ENCODE results near the gene TASOR2.

TASOR2 gene

GRCh38 chr10:5655121-5655520, 29.5 kb upstream of the TASOR2 start:
- Histone ChIP-seq H3K9me3 (ENCODE audit: control insufficient read depth, insufficient read depth, low read length) (no peaks in the 10 kb centered on the region), H3K79me2 (ENCODE audit: control insufficient read depth, low read length) (peaks cover 83% of the 10 kb centered on the region), H3K4me3 (ENCODE audit: low read length) (peak overlapping the region; percentile 75), H3F3A (ENCODE audit: control insufficient read depth, insufficient read depth) (peaks cover 46% of the 10 kb centered on the region), H3K4me2 (ENCODE audit: low read length) (peak overlapping the region; percentile 98), H3K27me3 (ENCODE audit: control insufficient read depth, low read length) (no peaks in the 10 kb centered on the region), H3K27ac (ENCODE audit: low read depth, low read length) (peak overlapping the region; percentile 100), H3K4me1 (ENCODE audit: control insufficient read depth, low read length) (peaks cover 78% of the 10 kb centered on the region), H4K20me1 (ENCODE audit: control insufficient read depth, insufficient read depth, low read depth, low read length) (no peaks in the 10 kb centered on the region), H3K36me3 (ENCODE audit: control insufficient read depth, low read length) (peaks cover 65% of the 10 kb centered on the region), H3K9me2 (replicated peaks; ENCODE audit: control insufficient read depth, low read length) (no peaks in the 10 kb centered on the region)
- TF ChIP-seq EZH2phosphoT487 (IDR thresholded peaks at IDR 0.05; ENCODE audit: borderline replicate concordance, low read length): no peak
- TF ChIP-seq CTCF (IDR thresholded peaks at IDR 0.05; ENCODE audit: low read depth, low read length, poor library complexity, severe bottlenecking): no peak

GRCh38 chr10:5656737-5657579, 27.7 kb upstream of the TASOR2 start:
- TF ChIP-seq EZH2phosphoT487 (IDR thresholded peaks at IDR 0.05; ENCODE audit: borderline replicate concordance, low read length) (no peak), CTCF (IDR thresholded peaks at IDR 0.05; ENCODE audit: low read depth, low read length, poor library complexity, severe bottlenecking) (no peak)
- Histone ChIP-seq H3K9me3 (ENCODE audit: control insufficient read depth, insufficient read depth, low read length) (no peaks in the 10 kb centered on the region), H3K4me2 (ENCODE audit: low read length) (peak overlapping the region; percentile 98), H3K36me3 (ENCODE audit: control insufficient read depth, low read length) (peaks cover 67% of the 10 kb centered on the region), H3K27ac (ENCODE audit: low read depth, low read length) (peak overlapping the region; percentile 100), H3K27me3 (ENCODE audit: control insufficient read depth, low read length) (no peaks in the 10 kb centered on the region), H3K4me3 (ENCODE audit: low read length) (peak overlapping the region; percentile 80), H3K4me1 (ENCODE audit: control insufficient read depth, low read length) (peaks cover 97% of the 10 kb centered on the region), H4K20me1 (ENCODE audit: control insufficient read depth, insufficient read depth, low read depth, low read length) (no peaks in the 10 kb centered on the region), H3F3A (ENCODE audit: control insufficient read depth, insufficient read depth) (peaks cover 53% of the 10 kb centered on the region), H3K9me2 (replicated peaks; ENCODE audit: control insufficient read depth, low read length) (no peaks in the 10 kb centered on the region), H3K79me2 (ENCODE audit: control insufficient read depth, low read length) (peaks cover 92% of the 10 kb centered on the region)

GRCh38 chr10:5658871-5659618, 25.6 kb upstream of the TASOR2 start:
- peak overlapping the region; percentile 80 for H3K4me3 ChIP-seq (ENCODE audit: low read length)
- H4K20me1 ChIP-seq (ENCODE audit: control insufficient read depth, insufficient read depth, low read depth, low read length): no peaks in the 10 kb centered on the region
- no peaks in the 10 kb centered on the region for H3K27me3 ChIP-seq (ENCODE audit: control insufficient read depth, low read length)
- peaks cover 99% of the 10 kb centered on the region for H3K4me1 ChIP-seq (ENCODE audit: control insufficient read depth, low read length)
- peaks cover 60% of the 10 kb centered on the region for H3F3A ChIP-seq (ENCODE audit: control insufficient read depth, insufficient read depth)
- H3K4me2 ChIP-seq (ENCODE audit: low read length): peak overlapping the region; percentile 98
- TF ChIP-seq CTCF (IDR thresholded peaks at IDR 0.05; ENCODE audit: low read depth, low read length, poor library complexity, severe bottlenecking) (no peak), EZH2phosphoT487 (IDR thresholded peaks at IDR 0.05; ENCODE audit: borderline replicate concordance, low read length) (no peak)
- peaks cover 94% of the 10 kb centered on the region for H3K79me2 ChIP-seq (ENCODE audit: control insufficient read depth, low read length)
- H3K9me2 ChIP-seq (replicated peaks; ENCODE audit: control insufficient read depth, low read length): no peaks in the 10 kb centered on the region
- peak overlapping the region; percentile 100 for H3K27ac ChIP-seq (ENCODE audit: low read depth, low read length)
- H3K9me3 ChIP-seq (ENCODE audit: control insufficient read depth, insufficient read depth, low read length): no peaks in the 10 kb centered on the region
- peaks cover 67% of the 10 kb centered on the region for H3K36me3 ChIP-seq (ENCODE audit: control insufficient read depth, low read length)
